Ascending aorta (tissue), 2 donors: ENCODE data around the gene CCDC170. TPM values are rescaled to one million over a fixed set of nuclear protein-coding genes. Genes with fewer than 3 reads are reported as not detected.

Experiments used
- DNase-seq, 2 donors: peaks; one replicate each; pipeline ENCODE4 v3.0.0-alpha.2; 2019; ENCODE audit warnings: low spot score in 2 of 2
- H3K27ac ChIP-seq, 2 donors: fragments of 200-600 bp; sonication (generic); one replicate each; pipeline ENCODE4 v1.5.1; 2016 to 2017; ENCODE audit warnings: mild to moderate bottlenecking in 1 of 2
- H3K27me3 ChIP-seq: fragments of 200-600 bp; sonication (generic); one replicate; pipeline ENCODE4 v1.5.1; 2017
- H3K36me3 ChIP-seq, 2 donors: fragments of 200-600 bp; sonication (generic); one replicate each; pipeline ENCODE4 v1.5.1; 2016
- H3K4me1 ChIP-seq, 2 donors: fragments of 200-600 bp; sonication (generic); one replicate each; pipeline ENCODE4 v1.5.1; 2016 to 2017; ENCODE audit warnings: mild to moderate bottlenecking in 1 of 2
- H3K4me3 ChIP-seq, 2 donors: fragments of 200-600 bp; sonication (generic); one replicate each; pipeline ENCODE4 v1.5.1; 2016 to 2017; ENCODE audit warnings: mild to moderate bottlenecking in 1 of 2
- H3K9me3 ChIP-seq, 2 donors: fragments of 200-600 bp; sonication (generic); one replicate each; pipeline ENCODE4 v1.5.1; 2016
- intact Hi-C: fragments of 100-400 bp; cut with DNase I; formaldehyde crosslinking; loops from one replicate; pipeline ENCODE4 v1.15.1; 2023
- total RNA-seq: library from RNA; depleted of rRNA; stranded (reverse); fragments of >200 nt; gene quantifications from one replicate; pipeline ENCODE4 v1.1.0, GENCODE V29; 2016
- TF ChIP-seq, protein P1 (sequence below), 3 experiments: fragments of 200-600 bp in 2 of 3; fragments of 450-650 bp in 1 of 3; sonication (generic) in 2 of 3; IDR thresholded peaks; one replicate each; pipeline ENCODE4 v1.5.1; 2016 to 2019; ENCODE audit warnings: antibody characterized with exemption in 3 of 3, mild to moderate bottlenecking in 1 of 3, moderate library complexity in 1 of 3

Gene CCDC170
- total RNA-seq, 1 donor from 2014 or later, result not detected

DNA sequence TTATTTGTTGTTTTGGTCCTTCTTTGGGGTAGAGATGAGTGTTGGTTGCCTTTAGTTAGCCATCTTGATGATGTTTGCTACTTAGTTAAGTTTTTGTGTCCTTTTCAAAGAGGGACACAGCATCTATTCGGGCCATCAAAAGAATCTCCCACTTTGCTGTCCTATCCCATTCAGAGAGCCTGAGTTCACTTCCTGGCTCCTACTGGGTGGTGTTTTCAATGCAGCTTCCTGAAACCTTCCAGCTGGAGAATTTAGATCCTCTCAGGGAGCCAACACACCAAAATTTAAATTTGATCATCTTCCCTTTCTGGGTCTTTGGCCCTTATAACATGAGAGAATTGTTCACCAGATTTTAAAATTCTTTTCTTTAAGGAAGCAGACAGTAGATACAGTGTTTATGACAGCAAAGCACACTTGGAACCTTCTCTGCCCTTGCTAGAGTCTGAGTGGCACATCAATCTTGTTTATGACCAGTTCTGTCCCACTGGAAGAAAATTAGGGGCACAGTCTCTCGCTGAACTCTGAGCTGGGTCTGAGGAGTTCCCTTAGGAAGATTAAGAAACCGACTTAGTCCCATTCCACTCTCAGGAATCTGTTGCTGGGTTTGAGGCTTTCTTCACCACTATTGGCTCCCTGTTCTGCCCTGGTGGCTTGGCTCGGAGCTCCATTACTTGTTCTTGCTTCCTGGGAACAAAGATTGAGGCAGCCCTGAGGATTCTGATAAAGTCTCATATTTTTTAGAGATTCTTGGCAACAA, 115.5 kb downstream of the CCDC170 start:
- Histone ChIP-seq H3K27me3 (no peaks in the 10 kb centered on the region), H3K4me1 (no peaks in the 10 kb centered on the region), H3K9me3 (peaks cover 0 to 4% of the 10 kb centered on the region in 2 donors), H3K36me3 (no peaks in the 10 kb centered on the region), H3K4me3 (no peak overlapping the region), H3K27ac (no peak overlapping the region)
- TF ChIP-seq, protein P1, sequence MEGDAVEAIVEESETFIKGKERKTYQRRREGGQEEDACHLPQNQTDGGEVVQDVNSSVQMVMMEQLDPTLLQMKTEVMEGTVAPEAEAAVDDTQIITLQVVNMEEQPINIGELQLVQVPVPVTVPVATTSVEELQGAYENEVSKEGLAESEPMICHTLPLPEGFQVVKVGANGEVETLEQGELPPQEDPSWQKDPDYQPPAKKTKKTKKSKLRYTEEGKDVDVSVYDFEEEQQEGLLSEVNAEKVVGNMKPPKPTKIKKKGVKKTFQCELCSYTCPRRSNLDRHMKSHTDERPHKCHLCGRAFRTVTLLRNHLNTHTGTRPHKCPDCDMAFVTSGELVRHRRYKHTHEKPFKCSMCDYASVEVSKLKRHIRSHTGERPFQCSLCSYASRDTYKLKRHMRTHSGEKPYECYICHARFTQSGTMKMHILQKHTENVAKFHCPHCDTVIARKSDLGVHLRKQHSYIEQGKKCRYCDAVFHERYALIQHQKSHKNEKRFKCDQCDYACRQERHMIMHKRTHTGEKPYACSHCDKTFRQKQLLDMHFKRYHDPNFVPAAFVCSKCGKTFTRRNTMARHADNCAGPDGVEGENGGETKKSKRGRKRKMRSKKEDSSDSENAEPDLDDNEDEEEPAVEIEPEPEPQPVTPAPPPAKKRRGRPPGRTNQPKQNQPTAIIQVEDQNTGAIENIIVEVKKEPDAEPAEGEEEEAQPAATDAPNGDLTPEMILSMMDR (IDR thresholded peaks at IDR 0.05), result no peak
- intact Hi-C loops, result no loop called here
- DNase-seq, result no peak

GRCh38 chr6:151610326-151610725, 116.5 kb downstream of the CCDC170 start:
- TF ChIP-seq, protein P1 (IDR thresholded peaks at IDR 0.05), result no peak
- Histone ChIP-seq H3K36me3 (no peaks in the 10 kb centered on the region), H3K4me1 (no peaks in the 10 kb centered on the region), H3K9me3 (peaks cover 0 to 4% of the 10 kb centered on the region in 2 donors), H3K27ac (no peak overlapping the region), H3K27me3 (no peaks in the 10 kb centered on the region), H3K4me3 (no peak overlapping the region)
- intact Hi-C loops, result no loop called here
- no peak for DNase-seq

DNA sequence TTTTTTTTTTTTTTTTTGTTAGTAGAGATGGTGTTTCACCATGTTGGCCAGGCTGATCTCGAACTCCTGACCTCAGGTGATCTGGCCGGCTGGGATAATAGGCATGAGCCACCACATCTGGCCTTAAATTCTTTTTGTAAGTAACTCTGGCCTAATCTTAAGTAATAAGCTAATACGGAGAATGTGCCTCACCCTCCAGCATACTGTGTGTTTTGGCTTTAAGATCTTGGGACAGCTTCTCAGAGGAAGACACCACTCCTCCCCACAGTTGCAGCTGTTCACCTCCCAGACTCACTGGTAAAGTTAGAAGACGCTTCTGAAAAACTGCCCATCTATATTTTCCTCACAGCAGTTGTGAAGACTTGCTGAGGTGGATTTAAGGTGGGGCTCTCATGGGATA, 120.8 kb downstream of the CCDC170 start:
- DNase-seq, result no peak
- H3K9me3 ChIP-seq, result no peaks in the 10 kb centered on the region
- no peak overlapping the region for H3K27ac ChIP-seq
- no peak overlapping the region for H3K4me3 ChIP-seq
- intact Hi-C loops, result no loop called here
- no peaks in the 10 kb centered on the region for H3K27me3 ChIP-seq
- H3K4me1 ChIP-seq, result no peaks in the 10 kb centered on the region
- H3K36me3 ChIP-seq, result no peaks in the 10 kb centered on the region
- TF ChIP-seq, protein P1 (IDR thresholded peaks at IDR 0.05), result no peak

DNA sequence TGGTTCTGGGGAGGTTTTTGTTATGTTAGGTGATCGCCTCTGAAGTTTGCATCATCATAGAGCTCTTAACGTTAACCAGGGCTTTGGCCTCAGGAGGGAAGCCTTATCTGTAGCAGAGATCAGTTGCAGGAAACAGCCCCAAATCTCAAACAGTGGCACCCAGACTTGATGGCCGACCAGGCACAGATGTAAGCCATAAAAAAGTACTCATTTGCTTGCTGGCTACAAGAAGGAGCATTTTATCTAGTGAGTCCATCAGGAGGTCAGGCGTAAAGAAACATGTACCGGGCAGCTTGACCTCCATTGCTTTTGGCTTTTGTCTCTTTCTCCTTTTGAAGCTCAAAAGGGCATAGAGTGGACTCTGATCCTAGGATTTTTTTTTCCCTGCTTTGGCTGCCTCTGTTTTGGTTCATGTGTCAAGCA, 122.3 kb downstream of the CCDC170 start:
- Histone ChIP-seq H3K27ac (no peak overlapping the region), H3K9me3 (no peaks in the 10 kb centered on the region), H3K4me1 (no peaks in the 10 kb centered on the region), H3K36me3 (no peaks in the 10 kb centered on the region), H3K27me3 (no peaks in the 10 kb centered on the region), H3K4me3 (no peak overlapping the region)
- TF ChIP-seq, protein P1 (IDR thresholded peaks at IDR 0.05), result no peak
- intact Hi-C loops, result no loop called here
- no peak for DNase-seq

DNA sequence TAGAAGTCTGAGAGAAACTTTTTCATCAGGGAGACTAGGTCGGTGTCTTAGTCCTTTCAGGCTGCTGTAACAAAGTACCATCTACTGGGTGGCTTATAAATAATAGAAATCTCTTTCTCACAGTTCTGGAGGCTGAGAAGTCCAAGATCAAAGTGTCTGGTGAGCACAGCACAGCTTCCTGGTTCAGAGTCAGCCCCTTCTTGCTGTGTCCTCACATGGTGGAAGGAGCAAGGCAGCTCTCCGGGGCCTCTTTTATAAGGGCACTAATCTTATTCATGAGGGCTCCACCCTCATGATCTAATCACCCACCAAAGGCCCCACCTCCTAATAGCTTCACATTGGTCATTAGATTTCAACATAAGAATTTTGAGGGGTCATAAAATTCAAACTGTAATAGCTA, 122.8 kb downstream of the CCDC170 start:
- no peaks in the 10 kb centered on the region for H3K27me3 ChIP-seq
- DNase-seq, result no peak
- no peaks in the 10 kb centered on the region for H3K4me1 ChIP-seq
- H3K4me3 ChIP-seq, result no peak overlapping the region
- intact Hi-C loops, result no loop called here
- no peaks in the 10 kb centered on the region for H3K36me3 ChIP-seq
- TF ChIP-seq, protein P1 (IDR thresholded peaks at IDR 0.05), result no peak
- H3K9me3 ChIP-seq, result no peaks in the 10 kb centered on the region
- H3K27ac ChIP-seq, result no peak overlapping the region
